WTC11 (cell line): ENCODE results near the gene INF2. TPM values are rescaled to one million over a fixed set of nuclear protein-coding genes. Genes with fewer than 3 reads are reported as not detected.

ENCODE experiments used
- ARID4B ChIP-seq: sonication (generic); formaldehyde crosslinking; IDR thresholded peaks from 2 replicates; pipeline ENCODE4 v1.8.0; 2023; ENCODE audit warnings: missing genetic modification reagents, mild to moderate bottlenecking, borderline replicate concordance
- ATF1 ChIP-seq: sonication (generic); formaldehyde crosslinking; IDR thresholded peaks from 2 replicates; pipeline ENCODE4 v1.8.1; 2023; ENCODE audit warnings: mild to moderate bottlenecking, moderate library complexity, missing genetic modification reagents
- CTCF ChIP-seq: fragments of 200-600 bp; IDR thresholded peaks from 2 replicates; pipeline ENCODE4 v1.8.0; 2022; ENCODE audit warnings: antibody characterized with exemption
- NR1H2 ChIP-seq: sonication (generic); formaldehyde crosslinking; IDR thresholded peaks from 2 replicates; pipeline ENCODE4 v1.9.0; 2021; ENCODE audit warnings: mild to moderate bottlenecking, moderate library complexity, missing genetic modification reagents
- OVOL2 ChIP-seq: fragments of 250-450 bp; sonication (Bioruptor Pico); IDR thresholded peaks from 2 replicates; pipeline ENCODE4 v1.9.0; 2021; ENCODE audit warnings: mild to moderate bottlenecking, borderline replicate concordance
- PRRX2 ChIP-seq: fragments of 250-450 bp; sonication (Bioruptor Pico); IDR thresholded peaks from 2 replicates; pipeline ENCODE4 v1.8.0; 2021; ENCODE audit warnings: mild to moderate bottlenecking
- RORB ChIP-seq: fragments of 250-450 bp; sonication (Bioruptor Pico); IDR thresholded peaks from 2 replicates; pipeline ENCODE4 v1.9.0; 2021; ENCODE audit warnings: mild to moderate bottlenecking
- SP1 ChIP-seq: sonication (generic); formaldehyde crosslinking; conservative IDR thresholded peaks from 2 replicates; pipeline ENCODE4 v1.8.1; 2022; ENCODE audit warnings: missing genetic modification reagents
- TCF7 ChIP-seq: sonication (generic); formaldehyde crosslinking; IDR thresholded peaks from 2 replicates; pipeline ENCODE4 v1.8.0; 2022; ENCODE audit warnings: mild to moderate bottlenecking, low read depth, missing genetic modification reagents, moderate library complexity
- ZNF121 ChIP-seq: sonication (generic); formaldehyde crosslinking; IDR thresholded peaks from 2 replicates; pipeline ENCODE4 v1.8.0; 2023; ENCODE audit warnings: missing genetic modification reagents
- ZNF512 ChIP-seq: sonication (generic); formaldehyde crosslinking; IDR thresholded peaks from 2 replicates; pipeline ENCODE4 v1.8.1; 2022; ENCODE audit warnings: missing genetic modification reagents, borderline replicate concordance
- total RNA-seq: library from RNA; stranded (reverse); gene quantifications from 3 replicates; pipeline ENCODE4 v1.2.3, GENCODE V29; 2021
- TF ChIP-seq, protein P1 (sequence below): fragments of 250-450 bp; sonication (Bioruptor Pico); IDR thresholded peaks from 2 replicates; pipeline ENCODE4 v2.1.2; 2022; ENCODE audit warnings: mild to moderate bottlenecking, moderate library complexity
- TF ChIP-seq, protein P2 (sequence below): fragments of 250-450 bp; sonication (Bioruptor Pico); IDR thresholded peaks from 2 replicates; pipeline ENCODE4 v1.9.0; 2021; ENCODE audit warnings: mild to moderate bottlenecking, borderline replicate concordance

INF2 gene
- total RNA-seq, 1 experiment from 2014 or later = 82.4 TPM

DNA sequence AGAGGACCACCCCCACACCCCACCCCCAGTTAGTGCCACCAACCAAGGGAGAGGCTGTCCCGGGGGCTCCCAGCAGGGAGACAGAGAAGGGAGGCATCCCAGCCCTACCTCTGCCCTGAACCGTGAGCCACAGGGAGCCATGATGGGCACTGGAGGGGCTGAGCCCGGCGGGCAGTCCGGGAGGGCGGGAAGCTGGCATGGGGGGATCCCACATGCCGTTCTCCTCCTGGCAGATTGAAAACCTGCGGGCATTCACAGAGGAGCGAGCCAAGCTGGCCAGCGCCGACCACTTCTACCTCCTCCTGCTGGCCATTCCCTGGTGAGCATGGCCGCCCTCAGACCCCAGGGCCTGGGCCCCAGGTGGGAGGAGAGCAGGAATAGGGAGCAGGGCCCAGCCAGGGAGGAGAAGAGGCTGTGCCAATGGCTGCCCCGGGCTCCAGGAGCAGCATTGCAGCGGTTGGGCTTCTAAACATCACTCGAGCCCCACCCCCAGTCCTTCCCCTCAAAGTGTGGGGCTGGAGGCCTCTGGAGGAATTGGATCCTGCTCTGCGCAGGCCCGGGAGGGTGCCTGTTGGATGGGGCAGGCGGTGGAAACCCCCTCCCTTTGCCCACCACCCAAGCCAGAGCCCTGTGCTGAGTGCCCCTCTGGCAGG is 20.1 kb downstream of the INF2 start (continued):
- TF ChIP-seq, protein P1, sequence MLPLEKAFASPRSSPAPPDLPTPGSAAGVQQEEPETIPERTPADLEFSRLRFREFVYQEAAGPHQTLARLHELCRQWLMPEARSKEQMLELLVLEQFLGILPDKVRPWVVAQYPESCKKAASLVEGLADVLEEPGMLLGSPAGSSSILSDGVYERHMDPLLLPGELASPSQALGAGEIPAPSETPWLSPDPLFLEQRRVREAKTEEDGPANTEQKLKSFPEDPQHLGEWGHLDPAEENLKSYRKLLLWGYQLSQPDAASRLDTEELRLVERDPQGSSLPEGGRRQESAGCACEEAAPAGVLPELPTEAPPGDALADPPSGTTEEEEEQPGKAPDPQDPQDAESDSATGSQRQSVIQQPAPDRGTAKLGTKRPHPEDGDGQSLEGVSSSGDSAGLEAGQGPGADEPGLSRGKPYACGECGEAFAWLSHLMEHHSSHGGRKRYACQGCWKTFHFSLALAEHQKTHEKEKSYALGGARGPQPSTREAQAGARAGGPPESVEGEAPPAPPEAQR (CRISPR knock-in tag) = no peak
- TF ChIP-seq CTCF (no peak), ATF1 (no peak), ARID4B (no peak), NR1H2 (no peak), SP1 (CRISPR knock-in tag) (no peak), TCF7 (CRISPR knock-in tag) (no peak), RORB (CRISPR knock-in tag) (no peak), ZNF121 (CRISPR knock-in tag) (no peak), OVOL2 (no peak), ZNF512 (CRISPR knock-in tag) (no peak), PRRX2 (CRISPR knock-in tag) (no peak)
- TF ChIP-seq, protein P2, sequence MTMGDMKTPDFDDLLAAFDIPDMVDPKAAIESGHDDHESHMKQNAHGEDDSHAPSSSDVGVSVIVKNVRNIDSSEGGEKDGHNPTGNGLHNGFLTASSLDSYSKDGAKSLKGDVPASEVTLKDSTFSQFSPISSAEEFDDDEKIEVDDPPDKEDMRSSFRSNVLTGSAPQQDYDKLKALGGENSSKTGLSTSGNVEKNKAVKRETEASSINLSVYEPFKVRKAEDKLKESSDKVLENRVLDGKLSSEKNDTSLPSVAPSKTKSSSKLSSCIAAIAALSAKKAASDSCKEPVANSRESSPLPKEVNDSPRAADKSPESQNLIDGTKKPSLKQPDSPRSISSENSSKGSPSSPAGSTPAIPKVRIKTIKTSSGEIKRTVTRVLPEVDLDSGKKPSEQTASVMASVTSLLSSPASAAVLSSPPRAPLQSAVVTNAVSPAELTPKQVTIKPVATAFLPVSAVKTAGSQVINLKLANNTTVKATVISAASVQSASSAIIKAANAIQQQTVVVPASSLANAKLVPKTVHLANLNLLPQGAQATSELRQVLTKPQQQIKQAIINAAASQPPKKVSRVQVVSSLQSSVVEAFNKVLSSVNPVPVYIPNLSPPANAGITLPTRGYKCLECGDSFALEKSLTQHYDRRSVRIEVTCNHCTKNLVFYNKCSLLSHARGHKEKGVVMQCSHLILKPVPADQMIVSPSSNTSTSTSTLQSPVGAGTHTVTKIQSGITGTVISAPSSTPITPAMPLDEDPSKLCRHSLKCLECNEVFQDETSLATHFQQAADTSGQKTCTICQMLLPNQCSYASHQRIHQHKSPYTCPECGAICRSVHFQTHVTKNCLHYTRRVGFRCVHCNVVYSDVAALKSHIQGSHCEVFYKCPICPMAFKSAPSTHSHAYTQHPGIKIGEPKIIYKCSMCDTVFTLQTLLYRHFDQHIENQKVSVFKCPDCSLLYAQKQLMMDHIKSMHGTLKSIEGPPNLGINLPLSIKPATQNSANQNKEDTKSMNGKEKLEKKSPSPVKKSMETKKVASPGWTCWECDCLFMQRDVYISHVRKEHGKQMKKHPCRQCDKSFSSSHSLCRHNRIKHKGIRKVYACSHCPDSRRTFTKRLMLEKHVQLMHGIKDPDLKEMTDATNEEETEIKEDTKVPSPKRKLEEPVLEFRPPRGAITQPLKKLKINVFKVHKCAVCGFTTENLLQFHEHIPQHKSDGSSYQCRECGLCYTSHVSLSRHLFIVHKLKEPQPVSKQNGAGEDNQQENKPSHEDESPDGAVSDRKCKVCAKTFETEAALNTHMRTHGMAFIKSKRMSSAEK (CRISPR knock-in tag) = no peak
